ENCODE results near the gene PCDHGA1.

PCDHGA1 gene

DNA sequence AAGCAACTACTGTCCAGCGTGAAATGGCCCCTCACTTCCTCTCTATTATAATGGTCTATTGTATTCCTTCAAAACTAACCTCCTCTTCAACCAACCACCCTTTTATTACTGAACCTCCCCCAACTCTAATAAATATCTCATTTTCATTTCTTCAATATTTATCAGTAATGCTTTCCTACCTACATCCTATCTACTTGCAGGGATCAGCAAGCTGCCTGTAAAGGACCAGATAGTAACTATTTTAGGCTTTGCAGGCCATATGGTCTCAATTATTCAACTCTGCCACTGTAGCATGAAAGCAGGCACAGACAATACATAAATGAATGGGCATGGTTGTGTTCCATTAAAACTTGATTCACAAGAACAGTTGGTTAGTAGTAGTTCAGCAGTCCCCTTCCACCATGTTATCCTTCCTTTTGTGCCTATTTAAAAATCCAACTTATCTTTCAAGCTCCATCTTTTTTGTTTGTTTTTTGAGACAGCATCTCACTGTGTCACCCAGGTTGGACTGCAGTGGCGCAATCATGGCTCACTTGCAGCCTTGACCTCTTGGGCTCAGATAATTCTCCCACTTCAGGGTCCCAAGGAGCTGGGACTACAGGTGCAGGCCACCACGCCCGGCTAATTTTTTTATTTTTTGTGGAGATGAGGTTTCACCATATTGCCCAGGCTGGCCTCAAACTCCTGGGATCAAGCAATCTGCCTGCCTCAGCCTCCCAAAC lies 204.3 kb downstream of the PCDHGA1 start:
- DNase-seq (ENCODE audit: low spot score): no peak

- no peak for DNase-seq (ENCODE audit: low spot score)
These were observed 212.7 kb downstream of the PCDHGA1 start for GRCh38 chr5:141543053-141543452.

GRCh38 chr5:141547488-141547887 lies 217.2 kb downstream of the PCDHGA1 start:
- no peak for DNase-seq (ENCODE audit: low spot score)

DNA sequence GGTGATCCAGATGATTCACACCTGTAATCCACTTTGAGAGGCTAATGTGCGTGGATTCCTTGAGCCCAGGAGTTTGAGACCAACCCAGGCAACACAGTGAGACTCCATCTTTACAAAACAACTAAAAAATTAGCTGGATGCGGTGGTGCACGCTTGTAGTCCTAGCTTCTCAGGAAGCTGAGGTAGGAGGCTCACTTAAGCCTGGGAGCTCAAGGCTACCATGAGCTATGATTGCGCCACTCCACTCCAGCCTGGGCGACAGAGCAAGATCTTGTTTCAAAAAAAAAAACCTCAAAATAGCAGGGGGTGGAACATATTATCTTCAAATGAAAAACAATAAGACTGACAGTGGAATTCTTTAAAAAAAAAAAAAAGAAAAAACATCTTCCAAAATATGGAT lies 217.6 kb downstream of the PCDHGA1 start:
- no peak for DNase-seq (ENCODE audit: low spot score)

- peak; percentile 91 for DNase-seq (ENCODE audit: low spot score)
These were observed 227.4 kb downstream of the PCDHGA1 start for GRCh38 chr5:141557681-141558136.

- DNase-seq (ENCODE audit: low spot score): peak; percentile 7
These were observed 227.8 kb downstream of the PCDHGA1 start for GRCh38 chr5:141558150-141558549.

DNA sequence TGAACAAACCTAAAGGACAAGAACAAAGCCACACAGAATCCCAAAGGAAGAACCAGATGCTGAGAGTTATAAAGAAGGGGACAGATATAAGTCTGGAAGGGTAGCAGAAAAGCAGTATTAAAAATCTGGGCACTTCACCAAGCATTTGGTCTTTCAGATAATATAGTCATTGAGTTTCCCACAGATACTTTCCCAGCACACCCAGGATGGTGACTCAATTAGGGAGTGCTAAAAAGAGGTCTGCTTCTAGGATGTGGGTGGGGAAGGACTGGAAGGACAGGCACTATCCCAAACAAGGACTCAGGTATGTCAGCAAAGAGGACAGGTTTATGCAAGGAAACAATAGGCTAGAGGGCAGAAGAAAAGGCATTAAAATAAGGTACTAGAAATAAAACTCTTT lies 229.1 kb downstream of the PCDHGA1 start:
- DNase-seq (ENCODE audit: low spot score): peak; percentile 31

- DNase-seq (ENCODE audit: low spot score): peak; percentile 35
These were observed 229.8 kb downstream of the PCDHGA1 start for GRCh38 chr5:141560151-141560550.

GRCh38 chr5:141560725-141561483 lies 230.6 kb downstream of the PCDHGA1 start:
- peak; percentile 54 for DNase-seq (ENCODE audit: low spot score)
